HG03103 (cell line): ENCODE measurements around the gene IL1R1.
"Not testable (repeated sequence)": the region's sequence is repeated elsewhere in the genome, so short reads cannot be mapped to it uniquely, and the experiment has no call there.

Source experiments
- ATAC-seq: cut with Tn5 transposase; IDR thresholded peaks from one replicate; pipeline ENCODE4 v1.9.1; 2021; ENCODE audit warnings: low read depth; ENCODE audit not compliant: unreplicated experiment

IL1R1 gene, protein sequence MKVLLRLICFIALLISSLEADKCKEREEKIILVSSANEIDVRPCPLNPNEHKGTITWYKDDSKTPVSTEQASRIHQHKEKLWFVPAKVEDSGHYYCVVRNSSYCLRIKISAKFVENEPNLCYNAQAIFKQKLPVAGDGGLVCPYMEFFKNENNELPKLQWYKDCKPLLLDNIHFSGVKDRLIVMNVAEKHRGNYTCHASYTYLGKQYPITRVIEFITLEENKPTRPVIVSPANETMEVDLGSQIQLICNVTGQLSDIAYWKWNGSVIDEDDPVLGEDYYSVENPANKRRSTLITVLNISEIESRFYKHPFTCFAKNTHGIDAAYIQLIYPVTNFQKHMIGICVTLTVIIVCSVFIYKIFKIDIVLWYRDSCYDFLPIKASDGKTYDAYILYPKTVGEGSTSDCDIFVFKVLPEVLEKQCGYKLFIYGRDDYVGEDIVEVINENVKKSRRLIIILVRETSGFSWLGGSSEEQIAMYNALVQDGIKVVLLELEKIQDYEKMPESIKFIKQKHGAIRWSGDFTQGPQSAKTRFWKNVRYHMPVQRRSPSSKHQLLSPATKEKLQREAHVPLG

DNA sequence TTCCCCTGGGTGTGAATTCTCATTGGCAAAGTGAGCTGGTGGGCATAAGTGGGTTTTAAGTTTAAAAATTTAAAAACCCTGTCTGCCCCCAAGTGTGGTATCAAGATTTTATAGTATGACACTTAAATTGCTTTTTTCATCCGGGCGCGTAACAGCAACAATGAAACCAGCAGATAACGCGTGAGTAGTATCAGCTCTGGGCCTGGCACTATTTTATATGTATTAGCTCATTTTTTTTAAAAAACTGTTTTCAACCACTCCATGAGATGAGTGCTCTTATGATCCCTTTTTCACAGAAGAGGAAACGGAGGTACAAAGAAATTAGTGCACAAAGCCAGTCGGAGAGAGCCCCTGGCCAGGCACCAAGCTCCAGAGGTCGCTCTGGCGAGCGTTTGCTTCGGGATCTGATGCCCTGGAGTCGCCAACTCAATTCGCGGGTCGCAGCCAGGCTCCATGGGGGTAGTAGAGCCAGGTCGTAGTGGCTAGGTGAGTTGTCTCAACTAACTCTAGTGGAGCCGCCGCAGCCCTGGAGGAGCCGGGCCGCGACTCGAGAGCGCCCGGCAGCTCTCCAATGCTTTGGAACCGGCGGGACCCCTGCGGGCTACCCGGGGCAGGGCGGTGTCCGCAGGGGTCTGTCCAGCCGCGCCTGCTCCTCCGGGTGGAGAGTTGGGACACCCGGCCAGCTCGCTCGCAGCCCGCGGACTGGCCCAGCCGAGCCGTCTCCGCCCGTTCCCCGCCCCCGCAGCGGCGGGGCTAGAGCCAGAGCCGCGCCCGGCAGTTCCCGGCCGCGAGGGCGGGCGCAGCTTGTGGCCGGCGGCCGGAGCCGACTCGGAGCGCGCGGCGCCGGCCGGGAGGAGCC, at the start of gene IL1R1:
IL1R1 (plus strand) TSS at position 777 of the 859 bp plus-strand sequence. CDS start 14,979 bp downstream, outside the sequence.
- ATAC-seq, result no peak

DNA sequence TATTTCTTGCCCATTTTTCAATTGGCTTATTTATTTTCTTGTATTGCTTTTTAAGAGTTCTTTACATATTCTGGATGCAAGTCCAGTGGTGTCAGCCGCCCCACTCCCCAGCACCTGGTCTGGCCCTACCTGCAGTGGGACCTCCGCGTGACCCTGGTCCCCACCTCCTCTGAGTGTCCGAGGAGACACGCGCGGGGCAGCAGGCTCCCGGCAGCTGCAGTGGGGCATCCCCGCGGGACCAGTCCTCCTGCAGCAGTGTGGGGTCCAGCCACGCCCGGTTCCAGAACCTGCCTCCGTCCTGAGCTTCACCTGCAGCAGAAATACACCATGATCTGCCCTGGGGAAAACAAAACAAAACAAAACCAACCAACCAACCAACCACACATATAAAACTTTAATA, 48.9 kb upstream of the IL1R1 start:
- no peak for ATAC-seq

DNA sequence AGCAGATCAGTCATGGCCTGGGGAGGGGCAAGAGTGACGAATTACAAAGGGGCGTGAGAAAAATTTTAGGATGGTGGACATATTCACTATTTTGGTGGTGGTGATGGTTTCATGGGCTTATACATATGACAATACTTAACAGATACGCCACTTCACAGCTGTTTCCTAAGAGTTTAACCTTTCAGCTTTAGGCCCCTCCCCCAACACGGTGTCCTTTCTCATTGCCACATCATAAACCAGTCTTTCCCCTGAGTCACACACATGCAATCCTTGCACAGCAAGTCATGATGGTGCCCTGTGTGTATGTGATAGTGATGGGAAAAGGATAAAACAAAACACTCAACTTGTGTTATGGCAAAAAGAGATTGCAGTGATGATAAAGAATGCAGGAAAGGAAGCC, 47.6 kb upstream of the IL1R1 start:
- ATAC-seq, result no peak

DNA sequence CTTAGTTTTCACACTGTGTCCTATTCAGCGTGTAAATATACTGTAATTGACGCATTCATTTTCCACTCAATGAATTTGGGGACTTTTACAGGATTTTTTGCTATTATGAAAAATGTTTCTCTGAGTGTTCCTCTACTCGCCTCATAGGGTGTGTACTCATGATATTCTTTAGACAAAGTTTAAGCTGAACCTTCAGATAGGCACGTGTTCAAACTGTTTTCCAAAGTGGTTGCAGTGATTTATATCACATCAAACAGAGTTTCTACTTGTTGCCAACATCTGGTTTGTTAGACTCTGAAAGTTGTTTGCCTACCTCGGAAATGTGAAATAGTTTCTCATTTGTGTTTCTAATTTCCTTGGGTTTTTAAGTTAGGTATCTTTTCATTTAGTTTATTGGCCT, 46.4 kb upstream of the IL1R1 start:
- no peak for ATAC-seq

DNA sequence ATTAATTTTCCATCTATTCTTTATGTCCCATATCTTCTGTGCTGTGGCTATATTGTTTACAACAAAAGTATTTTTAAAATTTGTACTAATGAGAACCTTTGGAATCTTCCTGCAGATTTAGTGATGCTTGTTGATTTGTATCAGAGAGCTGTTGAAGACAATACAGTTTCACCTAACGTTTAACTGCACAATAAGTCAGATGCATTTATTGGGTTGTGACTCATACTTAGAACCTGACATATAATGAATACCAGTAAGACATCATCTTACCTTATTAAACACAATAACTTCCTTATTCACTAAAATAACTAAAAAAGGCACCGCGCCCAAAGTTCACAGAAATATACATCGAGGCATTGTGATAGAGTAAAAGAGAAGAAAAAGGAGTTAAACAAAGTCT, 43.8 kb upstream of the IL1R1 start:
- no peak for ATAC-seq

DNA sequence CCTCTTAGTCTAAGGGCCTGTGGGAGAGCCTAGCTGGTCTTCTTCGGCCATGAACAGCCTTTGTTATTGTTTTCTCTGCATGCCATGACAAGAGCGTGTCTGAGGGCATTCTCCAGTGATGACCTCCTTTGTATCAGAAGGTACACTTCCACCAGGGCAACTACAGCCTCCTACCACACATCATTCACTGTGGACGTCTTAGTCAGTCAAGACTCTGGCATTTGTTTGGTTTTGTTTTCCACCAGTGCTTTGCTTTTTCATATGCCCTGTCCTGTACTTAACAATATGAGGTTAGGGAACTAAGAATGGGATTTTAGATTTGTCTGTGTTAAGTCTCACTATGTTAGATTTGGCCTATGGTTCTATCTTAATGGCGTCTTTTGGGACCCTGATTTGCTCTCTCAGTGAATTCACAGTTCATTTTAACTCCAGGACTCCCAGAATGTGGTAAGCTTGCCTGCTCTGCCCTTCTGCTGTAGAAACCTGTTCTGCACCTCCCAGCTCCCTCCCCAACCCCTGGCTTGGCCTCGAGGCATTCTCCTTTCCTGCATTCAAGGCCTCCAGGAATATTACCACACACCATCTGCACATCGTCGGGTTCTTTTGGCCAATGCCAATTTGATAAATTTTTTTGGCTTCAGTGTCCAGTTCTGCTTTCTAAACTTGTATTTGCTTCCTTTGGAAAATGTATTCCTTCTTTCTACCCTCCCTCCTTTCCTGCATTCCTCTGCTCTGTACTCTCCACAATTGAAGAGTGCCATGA, 42.8 kb upstream of the IL1R1 start:
- no peak for ATAC-seq

DNA sequence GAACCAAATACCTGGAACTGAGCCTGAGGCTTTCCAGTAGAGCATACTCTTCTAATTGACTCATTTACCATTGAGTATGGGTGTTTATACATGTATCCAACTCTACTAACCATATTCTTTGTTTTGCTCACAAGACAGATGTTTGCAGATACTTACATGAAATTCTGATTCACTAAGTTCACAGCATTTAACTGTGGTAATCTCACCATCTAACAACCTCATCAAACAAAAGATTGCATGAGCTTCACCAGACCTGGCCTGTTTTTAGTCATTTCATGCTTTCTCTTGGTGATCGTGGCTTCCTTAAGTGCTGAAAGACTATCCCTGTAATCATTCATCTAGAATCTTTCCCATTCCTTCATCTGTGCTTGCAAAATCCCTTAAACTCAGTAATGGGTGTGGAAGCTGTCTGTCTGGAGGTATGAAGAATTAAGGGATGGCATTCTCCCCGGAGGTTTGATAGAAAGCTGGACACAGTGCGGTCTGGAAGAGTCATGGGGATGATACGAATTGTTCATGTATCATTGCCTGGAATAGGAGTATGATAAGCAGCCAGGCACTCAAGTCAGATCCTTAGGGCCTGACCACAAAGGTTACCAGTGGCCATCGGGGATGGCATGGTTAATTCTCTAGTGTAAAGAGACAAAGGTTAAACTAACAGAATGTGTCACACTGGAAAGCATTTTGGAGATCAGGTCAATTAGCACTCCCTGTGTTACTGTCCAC, 42.0 kb upstream of the IL1R1 start:
- no peak for ATAC-seq

DNA sequence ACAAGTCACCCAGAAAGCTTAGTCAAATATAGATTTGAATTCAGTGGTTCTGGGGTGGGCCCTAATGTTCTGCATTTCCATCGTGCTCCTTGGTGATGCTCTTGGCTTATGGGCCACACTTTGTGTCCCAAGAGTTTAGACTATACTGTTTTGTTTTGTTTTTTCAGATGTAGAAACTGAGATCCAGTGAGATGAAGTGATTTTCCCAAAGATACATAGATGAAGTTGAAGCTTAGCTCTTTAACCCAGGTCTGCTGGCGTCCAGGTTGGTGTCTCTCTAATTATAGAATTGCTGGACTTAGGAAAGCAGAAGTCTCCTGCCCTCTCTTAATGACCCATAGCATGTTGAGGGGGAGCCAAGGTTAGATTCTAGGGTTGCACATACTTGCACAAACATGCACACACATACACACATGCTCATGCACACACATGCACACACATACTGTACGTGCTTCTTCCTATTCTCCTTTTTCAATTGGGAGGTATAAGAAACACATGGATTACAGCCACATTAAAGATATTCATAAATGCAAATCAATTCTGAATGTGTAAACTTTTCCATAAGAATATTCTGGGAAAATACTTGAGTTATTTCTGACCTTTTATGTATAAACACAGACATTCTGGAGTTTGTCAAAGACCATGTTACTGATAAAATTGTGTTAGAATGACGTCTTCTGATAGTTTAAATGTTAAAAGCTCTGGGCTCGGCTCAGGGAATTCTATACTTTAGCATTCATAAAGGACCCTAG, 41.3 kb upstream of the IL1R1 start:
- ATAC-seq, result no peak

DNA sequence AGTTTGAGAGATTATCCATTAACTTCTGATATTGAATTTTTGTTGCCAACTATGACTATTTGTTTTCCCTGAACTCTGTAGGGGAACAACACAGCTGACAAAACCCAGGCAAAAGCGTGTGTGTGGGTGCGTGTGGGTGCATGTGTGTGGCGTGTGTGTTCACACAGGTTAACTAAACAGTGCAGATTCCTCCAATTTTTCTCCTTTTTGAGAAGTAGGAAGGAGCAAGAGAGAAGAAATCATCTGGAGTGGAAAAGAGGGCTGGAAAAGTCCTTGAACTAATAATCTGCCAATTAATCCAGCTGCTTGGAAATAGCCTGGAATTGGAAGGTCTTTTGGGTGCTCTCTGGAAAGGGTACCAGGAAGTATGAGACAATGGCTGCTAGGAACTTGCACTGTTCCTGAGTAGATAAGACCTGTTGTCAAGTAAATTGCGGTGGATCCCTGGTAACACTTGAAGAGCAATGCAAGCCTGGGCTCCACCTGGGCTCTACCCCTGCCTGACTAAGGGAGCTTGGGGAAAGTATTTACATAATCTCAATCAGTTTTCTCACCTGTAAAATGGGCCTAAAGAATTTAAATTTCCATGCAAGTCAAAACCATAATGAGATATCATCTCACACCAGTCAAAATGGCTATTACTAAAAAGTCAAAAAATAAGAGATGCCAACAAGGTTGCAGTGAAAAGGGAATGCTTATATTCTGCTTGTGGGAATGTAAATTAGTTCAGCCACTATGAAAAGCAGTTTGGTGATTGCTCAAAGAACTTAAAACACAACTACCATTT, 40.5 kb upstream of the IL1R1 start:
- no peak for ATAC-seq

DNA sequence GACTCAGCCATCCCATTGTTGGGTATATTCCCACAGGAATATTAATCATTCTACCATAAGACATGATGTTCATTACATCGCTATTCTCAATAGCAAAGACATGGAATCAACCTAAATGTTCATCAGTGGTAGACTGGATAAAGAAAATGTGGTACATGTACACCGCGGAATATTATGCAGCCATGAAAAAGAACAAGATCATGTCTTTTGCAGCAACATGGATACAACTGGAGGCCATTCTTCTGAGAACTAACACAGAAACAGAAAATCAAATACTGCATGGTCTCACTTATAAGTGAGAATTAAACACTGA, 40.0 kb upstream of the IL1R1 start:
- ATAC-seq, result not testable (repeated sequence)

DNA sequence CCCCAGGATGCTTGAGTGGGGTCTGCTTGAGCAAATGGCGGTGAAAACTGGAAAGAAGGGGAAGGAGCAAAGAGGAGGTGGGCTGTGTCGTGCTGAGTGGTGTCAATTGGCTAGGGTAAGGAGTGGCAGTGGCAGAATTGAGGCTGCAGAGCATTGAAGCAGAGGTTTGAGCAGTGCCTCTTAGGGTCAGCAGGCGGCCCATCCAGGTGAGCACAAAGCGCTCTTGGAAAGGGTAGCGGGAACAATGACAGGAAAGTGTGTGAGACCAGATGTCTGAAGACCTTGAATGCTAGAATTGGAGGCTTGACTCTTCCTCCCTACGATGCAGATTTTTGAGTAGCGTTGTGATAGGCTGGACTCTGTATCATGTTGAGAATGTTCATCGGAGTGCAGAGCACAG, 39.3 kb upstream of the IL1R1 start:
- no peak for ATAC-seq

DNA sequence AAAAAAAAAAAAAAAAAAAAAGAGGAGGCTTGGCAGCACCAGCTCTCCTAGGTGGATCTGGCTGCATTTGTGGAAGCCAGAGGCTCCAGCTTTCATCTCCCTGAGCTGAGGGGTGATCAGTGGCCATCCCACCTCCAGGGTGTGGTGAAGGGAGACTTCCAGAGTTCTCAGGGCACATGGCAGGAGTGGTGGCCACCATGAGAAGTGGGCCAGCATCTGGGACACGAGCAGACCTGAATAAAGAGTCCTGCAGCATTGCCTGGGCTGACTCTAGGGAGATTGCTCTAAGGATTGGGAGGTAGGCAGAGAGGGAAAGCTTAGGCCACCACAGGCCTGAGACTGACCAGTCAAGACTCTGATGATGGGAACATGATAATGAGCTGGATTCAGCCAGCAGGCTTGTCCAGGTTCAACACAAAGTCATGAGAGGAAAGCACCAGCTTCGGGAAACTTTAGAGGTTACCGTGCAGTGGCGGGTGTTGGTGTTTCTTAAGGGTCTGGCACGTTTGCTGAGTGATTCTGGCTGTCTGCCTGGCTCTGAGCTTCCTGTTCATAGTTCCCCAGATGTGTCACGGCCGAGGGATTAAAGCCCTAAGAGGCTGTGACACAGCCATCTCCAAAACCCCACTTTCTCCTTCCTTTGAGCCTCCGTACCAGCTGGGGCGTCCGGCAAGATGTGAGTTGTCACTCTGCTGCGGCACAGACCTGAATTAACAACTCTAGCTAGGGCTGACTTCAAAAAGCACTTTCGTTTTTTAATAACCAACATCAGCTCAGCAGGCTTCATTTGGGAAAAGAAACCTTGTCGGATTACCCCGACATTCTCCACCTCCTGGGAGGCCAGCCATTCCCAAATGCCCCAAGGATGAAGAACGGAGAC, 38.3 kb upstream of the IL1R1 start:
- peak; percentile 77 for ATAC-seq

DNA sequence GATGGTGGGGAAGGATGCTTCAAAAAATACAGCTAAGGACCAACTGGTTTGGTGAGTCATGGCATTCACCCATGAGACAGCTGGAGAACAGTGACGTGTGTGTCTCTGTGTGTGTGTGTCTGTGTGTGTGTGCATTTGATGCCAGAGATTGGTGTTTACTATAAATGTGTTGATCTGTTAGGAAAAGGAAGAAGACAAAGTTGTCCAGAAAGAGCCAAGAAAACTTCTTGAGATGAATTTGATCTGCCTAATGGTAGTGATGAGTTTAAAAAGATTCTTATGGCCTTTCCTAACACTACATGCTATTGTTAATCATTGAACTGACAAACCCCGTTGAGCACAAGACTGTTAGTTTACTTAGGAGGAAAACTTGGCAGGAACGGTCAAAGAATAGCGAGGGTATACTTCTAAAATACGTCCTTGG, 36.4 kb upstream of the IL1R1 start:
- no peak for ATAC-seq

DNA sequence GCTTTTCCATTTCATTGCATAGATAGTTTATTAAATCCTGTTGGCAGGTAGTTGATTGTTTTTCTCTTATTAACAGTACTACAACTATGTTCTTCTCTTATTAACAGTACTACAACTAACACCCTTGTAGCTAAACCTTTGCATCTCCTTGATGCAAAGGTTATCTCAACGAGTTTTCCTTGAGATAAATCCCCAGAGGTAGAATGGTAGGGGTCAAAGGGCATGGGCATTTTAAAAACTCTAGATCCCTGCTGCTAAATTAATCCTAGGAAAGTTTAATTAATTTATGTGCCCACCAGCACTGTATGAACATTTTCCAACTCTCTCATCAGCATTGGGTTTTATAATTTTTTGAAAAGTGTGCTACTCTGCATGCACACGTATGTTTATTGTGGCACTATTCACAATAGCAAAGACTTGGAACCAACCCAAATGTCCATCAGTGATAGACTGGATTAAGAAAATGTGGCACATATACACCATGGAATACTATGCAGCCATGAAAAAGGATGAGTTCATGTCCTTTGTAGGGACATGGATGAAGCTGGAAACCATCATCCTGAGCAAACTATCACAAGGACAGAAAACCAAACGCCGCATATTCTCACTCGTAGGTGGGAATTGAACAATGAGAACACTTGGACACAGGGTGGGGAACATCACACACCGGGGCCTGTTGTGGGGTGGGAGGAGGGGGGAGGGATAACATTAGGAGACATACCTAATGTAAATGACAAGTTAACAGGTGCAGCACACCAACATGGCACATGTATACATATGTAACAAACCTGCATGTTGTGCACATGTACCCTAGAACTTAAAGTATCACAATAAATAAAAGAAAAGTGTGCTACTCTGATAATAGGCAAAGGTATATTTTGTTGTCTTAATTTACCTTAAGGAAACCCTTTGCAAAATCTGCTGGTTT, 35.5 kb upstream of the IL1R1 start:
- not testable (repeated sequence) for ATAC-seq

DNA sequence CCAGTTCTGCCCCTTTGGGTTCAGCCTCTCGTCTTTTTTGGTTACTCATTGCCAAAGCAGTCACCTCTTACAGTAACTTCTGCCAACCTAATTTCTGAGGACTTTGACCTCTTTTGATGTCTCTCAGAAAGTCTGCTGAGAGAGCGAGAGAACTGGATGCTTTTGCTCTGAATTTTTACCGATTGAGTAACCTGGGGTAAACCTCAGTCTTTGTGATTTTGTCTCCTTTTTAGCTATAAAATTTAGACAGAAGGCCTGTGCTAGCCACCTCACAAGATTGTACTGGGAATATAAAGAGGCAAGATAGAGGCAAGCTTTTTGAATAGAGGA, 34.8 kb upstream of the IL1R1 start:
- ATAC-seq, result no peak

DNA sequence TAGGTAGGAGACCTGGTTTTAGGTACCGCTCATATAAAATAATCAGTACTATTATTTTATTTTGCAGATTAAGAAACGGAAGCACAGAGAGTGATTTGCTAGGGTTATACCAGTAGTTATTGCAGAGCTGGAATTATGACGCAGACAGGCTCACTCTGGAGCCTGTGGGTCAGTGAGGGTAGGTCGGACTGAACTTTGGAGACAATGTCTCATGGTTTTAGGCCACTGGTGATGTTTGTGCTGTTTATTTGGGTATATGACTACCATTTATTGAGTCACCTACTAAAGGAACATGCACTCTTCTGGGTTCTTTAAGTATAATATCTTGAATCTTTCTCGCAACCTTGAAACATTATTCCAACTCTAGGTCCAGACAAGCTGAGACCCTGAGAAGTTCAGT, 33.5 kb upstream of the IL1R1 start:
- no peak for ATAC-seq

DNA sequence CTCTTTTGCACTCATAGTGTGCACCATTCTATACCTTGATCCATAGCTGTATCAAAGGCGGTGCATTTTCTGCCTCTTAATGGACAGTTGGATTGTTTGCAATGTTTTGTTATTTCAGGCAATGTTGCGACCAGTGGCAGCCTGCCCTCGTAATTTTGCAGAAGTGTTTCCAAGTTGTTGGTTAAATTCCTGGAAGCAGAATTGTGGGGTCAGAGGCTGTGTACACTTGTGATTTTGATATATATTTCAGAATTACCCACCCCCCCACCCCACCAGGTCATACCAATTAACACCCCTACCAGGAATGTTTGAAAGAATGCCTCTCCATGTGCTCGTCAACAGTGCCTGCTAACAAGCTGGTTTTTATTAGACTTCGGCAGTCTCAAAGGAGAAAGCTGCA, 32.4 kb upstream of the IL1R1 start:
- no peak for ATAC-seq
